ENCODE data around the gene SLIT3. TPM values are rescaled to one million over a fixed set of nuclear protein-coding genes. Genes with fewer than 3 reads are reported as not detected.

Gene SLIT3
- total RNA-seq, 3 donors from 2014 or later (not counting 1 experiment from before 2014, with no cell fraction given): 0.34 to 0.80 TPM; not detected in 1

GRCh38 chr5:169219961-169220360 lies 81.0 kb downstream of the SLIT3 start:
- Mint-ChIP-seq H3K9me3 (no peaks in the 10 kb centered on the region), H3K36me3 (no peaks in the 10 kb centered on the region), H3K4me3 (no peak overlapping the region), H3K27me3 (ENCODE audit: low read depth in 2 of 2) (peaks cover 5 to 13% of the 10 kb centered on the region in 2 donors), H3K4me1 (no peaks in the 10 kb centered on the region), H3K27ac (no peak overlapping the region)
- H3K4me1 ChIP-seq (ENCODE audit: control insufficient read depth, insufficient read depth, low read length): no peaks in the 10 kb centered on the region
- WGBS (ENCODE audit: insufficient coverage): 93% methylated on average over 6 of the region's 6 CpGs
- DNase-seq (no peak), ATAC-seq (no peak)
- H3K4me3 ChIP-seq (ENCODE audit: low read length): no peak overlapping the region
- H3K27ac ChIP-seq (ENCODE audit: low read length): no peak overlapping the region
- no peaks in the 10 kb centered on the region for H3K36me3 ChIP-seq (ENCODE audit: control insufficient read depth, insufficient read depth, low read length)
- TF ChIP-seq CTCF (IDR thresholded peaks at IDR 0.05): no peak
- intact Hi-C loops (cut with micrococcal nuclease): no loop called here
- H3K9me3 ChIP-seq (ENCODE audit: control insufficient read depth, insufficient read depth, low read length): no peaks in the 10 kb centered on the region
- no peaks in the 10 kb centered on the region for H3K27me3 ChIP-seq (ENCODE audit: control insufficient read depth, insufficient read depth, low read length)

- intact Hi-C loops (cut with micrococcal nuclease): no loop called here
- Mint-ChIP-seq H3K9me3 (no peaks in the 10 kb centered on the region), H3K4me3 (no peak overlapping the region), H3K36me3 (no peaks in the 10 kb centered on the region), H3K27ac (no peak overlapping the region), H3K27me3 (ENCODE audit: low read depth in 2 of 2) (peaks cover 8 to 13% of the 10 kb centered on the region in 2 donors), H3K4me1 (no peaks in the 10 kb centered on the region)
- no peak overlapping the region for H3K4me3 ChIP-seq (ENCODE audit: low read length)
- H3K27ac ChIP-seq (ENCODE audit: low read length): no peak overlapping the region
- ATAC-seq: no peak
- H3K4me1 ChIP-seq (ENCODE audit: control insufficient read depth, insufficient read depth, low read length): no peaks in the 10 kb centered on the region
- DNase-seq: no peak
- 66% methylated on average over 5 of the region's 5 CpGs for WGBS (ENCODE audit: insufficient coverage)
- no peaks in the 10 kb centered on the region for H3K9me3 ChIP-seq (ENCODE audit: control insufficient read depth, insufficient read depth, low read length)
- no peaks in the 10 kb centered on the region for H3K27me3 ChIP-seq (ENCODE audit: control insufficient read depth, insufficient read depth, low read length)
- TF ChIP-seq CTCF (IDR thresholded peaks at IDR 0.05): no peak
- H3K36me3 ChIP-seq (ENCODE audit: control insufficient read depth, insufficient read depth, low read length): no peaks in the 10 kb centered on the region
These were observed 81.6 kb downstream of the SLIT3 start for GRCh38 chr5:169219351-169219750.

- 80% methylated on average over 3 of the region's 4 CpGs for WGBS (ENCODE audit: insufficient coverage)
- no peaks in the 10 kb centered on the region for H3K9me3 ChIP-seq (ENCODE audit: control insufficient read depth, insufficient read depth, low read length)
- Mint-ChIP-seq H3K27ac (no peak overlapping the region), H3K36me3 (no peaks in the 10 kb centered on the region), H3K4me1 (no peaks in the 10 kb centered on the region), H3K9me3 (no peaks in the 10 kb centered on the region), H3K4me3 (no peak overlapping the region), H3K27me3 (ENCODE audit: low read depth in 2 of 2) (peaks cover 8 to 13% of the 10 kb centered on the region in 2 donors)
- intact Hi-C loops (cut with micrococcal nuclease): no loop called here
- ATAC-seq (no peak), DNase-seq (no peak)
- H3K4me3 ChIP-seq (ENCODE audit: low read length): no peak overlapping the region
- no peaks in the 10 kb centered on the region for H3K36me3 ChIP-seq (ENCODE audit: control insufficient read depth, insufficient read depth, low read length)
- H3K4me1 ChIP-seq (ENCODE audit: control insufficient read depth, insufficient read depth, low read length): no peaks in the 10 kb centered on the region
- H3K27ac ChIP-seq (ENCODE audit: low read length): no peak overlapping the region
- TF ChIP-seq CTCF (IDR thresholded peaks at IDR 0.05): no peak
- no peaks in the 10 kb centered on the region for H3K27me3 ChIP-seq (ENCODE audit: control insufficient read depth, insufficient read depth, low read length)
These were observed 82.1 kb downstream of the SLIT3 start for GRCh38 chr5:169218861-169219260.

- WGBS (ENCODE audit: insufficient coverage): 73% methylated on average over 2 of the region's 2 CpGs
- no peak overlapping the region for H3K27ac Mint-ChIP-seq
These were observed 82.8 kb downstream of the SLIT3 start for GRCh38 chr5:169218176-169218575.

More at GRCh38 chr5:169218176-169218575, 82.8 kb downstream of the SLIT3 start:
- no peaks in the 10 kb centered on the region for H3K36me3 Mint-ChIP-seq
- Histone ChIP-seq H3K36me3 (ENCODE audit: control insufficient read depth, insufficient read depth, low read length) (no peaks in the 10 kb centered on the region), H3K4me1 (ENCODE audit: control insufficient read depth, insufficient read depth, low read length) (no peaks in the 10 kb centered on the region), H3K27me3 (ENCODE audit: control insufficient read depth, insufficient read depth, low read length) (no peaks in the 10 kb centered on the region), H3K27ac (ENCODE audit: low read length) (no peak overlapping the region), H3K9me3 (ENCODE audit: control insufficient read depth, insufficient read depth, low read length) (no peaks in the 10 kb centered on the region), H3K4me3 (ENCODE audit: low read length) (no peak overlapping the region)
- H3K9me3 Mint-ChIP-seq: no peaks in the 10 kb centered on the region
- intact Hi-C loops (cut with micrococcal nuclease): no loop called here
- no peak for TF ChIP-seq CTCF (IDR thresholded peaks at IDR 0.05)
- no peak overlapping the region for H3K4me3 Mint-ChIP-seq
- no peaks in the 10 kb centered on the region for H3K4me1 Mint-ChIP-seq
- H3K27me3 Mint-ChIP-seq (ENCODE audit: low read depth in 2 of 2): peaks cover 8 to 13% of the 10 kb centered on the region in 2 donors
- no peak for ATAC-seq
- no peak for DNase-seq

All from natural killer cell (primary cell).